H1 (cell line): ENCODE data around the gene LRRFIP1. TPM values are rescaled to one million over a fixed set of nuclear protein-coding genes. Genes with fewer than 3 reads are reported as not detected.

Source experiments
- BACH1 ChIP-seq: IDR thresholded peaks from 2 replicates; pipeline ENCODE4 v1.6.1; 2012; ENCODE audit warnings: low read length, improper control_type of control experiment
- KDM4A ChIP-seq: IDR thresholded peaks from one replicate; pipeline ENCODE4 v1.7.1; 2012; ENCODE audit warnings: low read depth, mild to moderate bottlenecking, moderate library complexity, low read length, inconsistent platforms; ENCODE audit not compliant: severe bottlenecking
- MAFK ChIP-seq: IDR thresholded peaks from 2 replicates; pipeline ENCODE4 v1.6.1; 2012; ENCODE audit warnings: low read depth, mild to moderate bottlenecking, improper control_type of control experiment, low read length
- polyA plus RNA-seq, 7 experiments: library from polyadenylated mRNA; depleted of rRNA in 3 of 7; stranded (reverse) in 5 of 7; unstranded in 2 of 7; fragments of >200 nt in 5 of 7; fragments of 200-250 nt in 2 of 7; gene quantifications; 1 replicate in 5 of 7; 2 replicates in 1 of 7; 4 replicates in 1 of 7; pipeline versions ENCODE4 v1.2.1 to v1.2.3, GENCODE V29; 2011 to 2013; ENCODE audit warnings: missing spikeins in 2 of 7, mixed read lengths in 2 of 7
- total RNA-seq: library from RNA; stranded (reverse); fragmentation: NEBNext Ultra II Directional; extraction: Animal tissue kit (Norgen Biotek cat#: 25700); gene quantifications from 2 replicates; pipeline ENCODE4 v1.2.1, GENCODE V29; 2021

Gene LRRFIP1
- total and polyA plus RNA-seq, 2 of the 8 experiments (the other 6 are each of a cell fraction or from before 2014, with no cell fraction given) = 12.1 to 75.8 TPM

DNA sequence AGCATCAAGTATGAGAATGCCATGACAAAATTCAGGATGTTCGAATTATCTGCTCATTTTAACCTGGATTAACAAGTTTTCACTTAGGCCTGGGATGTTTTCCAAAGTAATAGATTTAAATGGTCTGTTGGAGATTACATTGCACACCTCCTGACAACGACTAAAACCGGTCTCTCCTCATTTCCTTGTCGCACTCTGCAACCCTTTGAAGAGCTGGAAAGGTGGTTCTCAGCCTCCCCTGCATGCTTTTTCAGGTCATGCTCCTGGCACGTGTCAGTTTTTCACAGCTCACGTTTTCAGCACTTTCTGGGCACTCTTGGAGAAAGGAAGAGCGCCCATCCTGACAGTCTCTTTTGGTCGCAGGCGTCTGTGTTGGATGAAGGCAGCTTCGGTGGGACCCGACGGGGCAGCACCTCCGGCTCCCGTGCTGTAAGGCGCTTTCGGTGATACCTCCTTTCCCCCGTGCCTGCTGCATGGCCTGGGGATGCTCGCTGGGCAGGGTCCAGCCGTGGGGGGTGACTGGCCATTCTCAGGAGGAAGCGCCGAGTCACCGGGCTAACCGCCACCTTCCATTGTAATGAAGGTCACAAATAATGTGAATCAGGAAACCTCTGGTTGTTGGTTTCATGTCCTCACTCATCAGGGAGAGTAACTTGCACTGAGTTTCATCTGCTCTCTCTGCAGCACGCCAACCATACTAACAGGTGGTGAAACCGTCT lies 107.7 kb downstream of the LRRFIP1 start (continued):
- TF ChIP-seq KDM4A (no peak), MAFK (peak; percentile 15; the same call in 1 of the 2 replicates), BACH1 (0 out of 2 replicates have a peak, but pooled peaks have one; percentile 10)
